IPS-18a (cell line): Measurements from ENCODE around the gene POU6F2.

Source experiments
- H3K27ac ChIP-seq: one replicate; pipeline ENCODE4 v1.5.1; 2013; ENCODE audit warnings: low read length
- H3K27me3 ChIP-seq: one replicate; pipeline ENCODE4 v1.6.1; 2013; ENCODE audit warnings: mild to moderate bottlenecking, low read length; ENCODE audit not compliant: control insufficient read depth, insufficient read depth
- H3K36me3 ChIP-seq: one replicate; pipeline ENCODE4 v1.6.1; 2013; ENCODE audit warnings: low read depth, low read length; ENCODE audit not compliant: control insufficient read depth
- H3K4me1 ChIP-seq: one replicate; pipeline ENCODE4 v1.6.1; 2013; ENCODE audit warnings: low read depth, low read length; ENCODE audit not compliant: control insufficient read depth
- H3K4me3 ChIP-seq: one replicate; pipeline ENCODE4 v1.5.1; 2013; ENCODE audit warnings: low read length
- H3K9ac ChIP-seq: one replicate; pipeline ENCODE4 v1.6.1; 2013; ENCODE audit warnings: mild to moderate bottlenecking, low read length, moderate library complexity
- H3K9me3 ChIP-seq: one replicate; pipeline ENCODE4 v1.6.1; 2013; ENCODE audit warnings: low read depth, low read length; ENCODE audit not compliant: control insufficient read depth

Gene POU6F2

GRCh38 chr7:39338716-39339115 lies 361.0 kb downstream of the POU6F2 start:
- H3K4me1 ChIP-seq, result peaks cover 6% of the 10 kb centered on the region

GRCh38 chr7:39339591-39339990 lies 361.9 kb downstream of the POU6F2 start:
- Histone ChIP-seq H3K4me3 (no peak overlapping the region), H3K9me3 (no peaks in the 10 kb centered on the region), H3K9ac (no peak overlapping the region), H3K27me3 (no peaks in the 10 kb centered on the region), H3K36me3 (no peaks in the 10 kb centered on the region), H3K27ac (no peak overlapping the region), H3K4me1 (no peaks in the 10 kb centered on the region)

More at GRCh38 chr7:39338716-39339115, 361.0 kb downstream of the POU6F2 start:
- no peaks in the 10 kb centered on the region for H3K36me3 ChIP-seq
- no peaks in the 10 kb centered on the region for H3K27me3 ChIP-seq
- H3K9me3 ChIP-seq, result no peaks in the 10 kb centered on the region
- no peak overlapping the region for H3K4me3 ChIP-seq
- no peak overlapping the region for H3K9ac ChIP-seq
- no peak overlapping the region for H3K27ac ChIP-seq

- Histone ChIP-seq H3K27me3 (no peaks in the 10 kb centered on the region), H3K36me3 (no peaks in the 10 kb centered on the region), H3K9ac (no peak overlapping the region), H3K9me3 (no peaks in the 10 kb centered on the region), H3K27ac (no peak overlapping the region), H3K4me3 (no peak overlapping the region), H3K4me1 (no peaks in the 10 kb centered on the region)
Observed at GRCh38 chr7:39341083-39341482, 363.4 kb downstream of the POU6F2 start.

- Histone ChIP-seq H3K4me3 (no peak overlapping the region), H3K9ac (no peak overlapping the region), H3K36me3 (no peaks in the 10 kb centered on the region), H3K4me1 (no peaks in the 10 kb centered on the region), H3K27ac (no peak overlapping the region), H3K27me3 (no peaks in the 10 kb centered on the region), H3K9me3 (no peaks in the 10 kb centered on the region)
Observed at GRCh38 chr7:39342763-39343162, 365.1 kb downstream of the POU6F2 start.

- H3K27ac ChIP-seq, result no peak overlapping the region
- H3K9ac ChIP-seq, result no peak overlapping the region
- H3K4me3 ChIP-seq, result no peak overlapping the region
- no peaks in the 10 kb centered on the region for H3K27me3 ChIP-seq
- H3K4me1 ChIP-seq, result peaks cover 29% of the 10 kb centered on the region
- H3K9me3 ChIP-seq, result no peaks in the 10 kb centered on the region
- H3K36me3 ChIP-seq, result no peaks in the 10 kb centered on the region
Observed at GRCh38 chr7:39349452-39350123, 371.9 kb downstream of the POU6F2 start.

- Histone ChIP-seq H3K4me1 (peaks cover 33% of the 10 kb centered on the region), H3K27me3 (no peaks in the 10 kb centered on the region), H3K9ac (peak overlapping the region; percentile 31), H3K27ac (peak overlapping the region; percentile 54), H3K36me3 (no peaks in the 10 kb centered on the region), H3K9me3 (no peaks in the 10 kb centered on the region), H3K4me3 (peak overlapping the region; percentile 26)
Observed at GRCh38 chr7:39353615-39354376, 376.1 kb downstream of the POU6F2 start.

- H3K4me3 ChIP-seq, result no peak overlapping the region
- H3K9ac ChIP-seq, result no peak overlapping the region
- peaks cover 31% of the 10 kb centered on the region for H3K4me1 ChIP-seq
- no peaks in the 10 kb centered on the region for H3K9me3 ChIP-seq
- no peaks in the 10 kb centered on the region for H3K27me3 ChIP-seq
- no peaks in the 10 kb centered on the region for H3K36me3 ChIP-seq
- H3K27ac ChIP-seq, result no peak overlapping the region
Observed at GRCh38 chr7:39355664-39356063, 378.0 kb downstream of the POU6F2 start.

GRCh38 chr7:39356172-39356925 lies 378.6 kb downstream of the POU6F2 start:
- no peaks in the 10 kb centered on the region for H3K9me3 ChIP-seq
- no peak overlapping the region for H3K9ac ChIP-seq
- H3K36me3 ChIP-seq, result no peaks in the 10 kb centered on the region
- H3K27me3 ChIP-seq, result no peaks in the 10 kb centered on the region
- no peak overlapping the region for H3K4me3 ChIP-seq
- no peak overlapping the region for H3K27ac ChIP-seq
- peaks cover 31% of the 10 kb centered on the region for H3K4me1 ChIP-seq

- H3K9me3 ChIP-seq, result no peaks in the 10 kb centered on the region
Observed at GRCh38 chr7:39357648-39358047, 379.9 kb downstream of the POU6F2 start.

GRCh38 chr7:39360038-39360437 lies 382.3 kb downstream of the POU6F2 start:
- no peaks in the 10 kb centered on the region for H3K9me3 ChIP-seq
- no peak overlapping the region for H3K9ac ChIP-seq
- no peaks in the 10 kb centered on the region for H3K27me3 ChIP-seq
- no peak overlapping the region for H3K4me3 ChIP-seq
- no peak overlapping the region for H3K27ac ChIP-seq
- H3K36me3 ChIP-seq, result no peaks in the 10 kb centered on the region
- no peaks in the 10 kb centered on the region for H3K4me1 ChIP-seq

More at GRCh38 chr7:39357648-39358047, 379.9 kb downstream of the POU6F2 start:
- no peak overlapping the region for H3K9ac ChIP-seq
- no peak overlapping the region for H3K4me3 ChIP-seq
- H3K4me1 ChIP-seq, result peaks cover 24% of the 10 kb centered on the region
- no peaks in the 10 kb centered on the region for H3K36me3 ChIP-seq
- H3K27me3 ChIP-seq, result no peaks in the 10 kb centered on the region
- H3K27ac ChIP-seq, result no peak overlapping the region

GRCh38 chr7:39360766-39361165 lies 383.1 kb downstream of the POU6F2 start:
- H3K27ac ChIP-seq, result no peak overlapping the region
- no peaks in the 10 kb centered on the region for H3K4me1 ChIP-seq
- H3K9ac ChIP-seq, result no peak overlapping the region
- H3K36me3 ChIP-seq, result no peaks in the 10 kb centered on the region
- no peaks in the 10 kb centered on the region for H3K27me3 ChIP-seq
- no peaks in the 10 kb centered on the region for H3K9me3 ChIP-seq
- H3K4me3 ChIP-seq, result no peak overlapping the region
